ENCODE data around the gene SNRPD3. TPM values are rescaled to one million over a fixed set of nuclear protein-coding genes. Genes with fewer than 3 reads are reported as not detected.

The SNRPD3 gene
- total RNA-seq, 1 donor: 57.5 TPM

DNA sequence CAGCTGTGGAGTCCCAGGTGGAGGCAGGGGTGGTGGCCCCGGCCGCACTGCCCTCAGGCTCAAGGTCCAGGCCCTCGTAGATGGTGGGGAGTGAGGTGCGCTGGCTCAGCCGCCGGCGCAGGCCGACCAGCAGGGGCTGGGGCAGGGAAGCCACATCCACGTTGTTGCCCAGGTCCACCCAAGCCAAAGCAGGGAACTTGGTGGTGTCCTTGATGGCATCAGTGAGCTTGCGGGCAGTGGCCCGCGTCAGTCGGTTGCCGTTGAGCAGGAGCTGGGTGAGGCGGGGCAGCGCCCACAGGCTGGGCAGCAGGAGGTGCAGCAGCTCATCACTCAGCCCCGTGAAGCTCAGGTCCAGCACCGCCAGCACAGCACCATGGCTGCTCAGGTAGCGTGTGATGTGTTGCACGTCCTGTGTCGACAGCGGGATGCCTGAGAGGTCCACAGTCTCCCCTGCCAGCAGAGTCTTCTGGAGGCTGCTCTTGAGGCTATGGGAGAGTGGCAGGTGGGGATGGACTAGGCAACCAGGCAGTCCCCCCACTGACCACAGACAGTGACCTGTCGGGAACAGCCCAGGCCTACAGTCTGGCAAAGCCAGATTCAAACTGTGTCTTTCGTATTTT lies 30.2 kb downstream of the SNRPD3 start:
- Histone ChIP-seq H3K4me1 (ENCODE audit: insufficient read depth, low read length) (peaks cover 7% of the 10 kb centered on the region), H3K27me3 (ENCODE audit: insufficient read depth, low read length) (no peaks in the 10 kb centered on the region), H4K20me1 (ENCODE audit: insufficient read depth, low read length) (no peaks in the 10 kb centered on the region), H3K36me3 (ENCODE audit: insufficient read depth, low read length) (no peaks in the 10 kb centered on the region), H3K9me3 (ENCODE audit: low read depth, low read length) (no peaks in the 10 kb centered on the region), H3K4me2 (ENCODE audit: insufficient read depth, low read length) (no peak overlapping the region), H3K79me2 (ENCODE audit: insufficient read depth, low read length) (no peaks in the 10 kb centered on the region), H2AFZ (ENCODE audit: low read length) (no peak overlapping the region), H3K27ac (ENCODE audit: low read depth, low read length) (no peak overlapping the region), H3K4me3 (ENCODE audit: insufficient read depth, low read length) (no peak overlapping the region)
- peak; percentile 56 for DNase-seq (ENCODE audit: insufficient read length, low spot score, missing footprints)
- TF ChIP-seq, protein P1, sequence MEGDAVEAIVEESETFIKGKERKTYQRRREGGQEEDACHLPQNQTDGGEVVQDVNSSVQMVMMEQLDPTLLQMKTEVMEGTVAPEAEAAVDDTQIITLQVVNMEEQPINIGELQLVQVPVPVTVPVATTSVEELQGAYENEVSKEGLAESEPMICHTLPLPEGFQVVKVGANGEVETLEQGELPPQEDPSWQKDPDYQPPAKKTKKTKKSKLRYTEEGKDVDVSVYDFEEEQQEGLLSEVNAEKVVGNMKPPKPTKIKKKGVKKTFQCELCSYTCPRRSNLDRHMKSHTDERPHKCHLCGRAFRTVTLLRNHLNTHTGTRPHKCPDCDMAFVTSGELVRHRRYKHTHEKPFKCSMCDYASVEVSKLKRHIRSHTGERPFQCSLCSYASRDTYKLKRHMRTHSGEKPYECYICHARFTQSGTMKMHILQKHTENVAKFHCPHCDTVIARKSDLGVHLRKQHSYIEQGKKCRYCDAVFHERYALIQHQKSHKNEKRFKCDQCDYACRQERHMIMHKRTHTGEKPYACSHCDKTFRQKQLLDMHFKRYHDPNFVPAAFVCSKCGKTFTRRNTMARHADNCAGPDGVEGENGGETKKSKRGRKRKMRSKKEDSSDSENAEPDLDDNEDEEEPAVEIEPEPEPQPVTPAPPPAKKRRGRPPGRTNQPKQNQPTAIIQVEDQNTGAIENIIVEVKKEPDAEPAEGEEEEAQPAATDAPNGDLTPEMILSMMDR (IDR thresholded peaks at IDR 0.05; ENCODE audit: extremely low read depth, low read depth, low read length): no peak

DNA sequence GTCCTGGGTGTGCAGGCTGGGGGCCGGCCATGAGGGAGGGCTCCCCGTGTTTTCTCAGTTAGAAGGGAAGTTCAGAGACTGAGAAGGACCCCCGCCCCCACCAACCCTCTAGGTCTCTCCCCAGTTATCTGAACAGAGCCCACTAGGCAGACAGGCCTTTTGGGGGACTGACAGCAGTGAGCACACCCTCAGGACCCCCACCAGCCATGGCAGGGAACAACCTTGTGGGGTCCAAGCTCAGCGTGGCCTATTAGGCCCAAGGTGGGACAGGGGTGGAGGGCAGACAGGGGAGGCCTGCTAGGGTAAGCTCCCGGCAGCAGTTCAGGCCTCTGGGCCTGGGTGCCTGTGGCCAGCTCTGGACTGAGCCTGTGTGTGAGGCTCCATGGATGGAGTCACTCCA lies 31.5 kb downstream of the SNRPD3 start:
- H3K79me2 ChIP-seq (ENCODE audit: insufficient read depth, low read length): no peaks in the 10 kb centered on the region
- H3K4me3 ChIP-seq (ENCODE audit: insufficient read depth, low read length): no peak overlapping the region
- no peak overlapping the region for H3K4me2 ChIP-seq (ENCODE audit: insufficient read depth, low read length)
- no peak for DNase-seq (ENCODE audit: insufficient read length, low spot score, missing footprints)
- H3K36me3 ChIP-seq (ENCODE audit: insufficient read depth, low read length): no peaks in the 10 kb centered on the region
- H2AFZ ChIP-seq (ENCODE audit: low read length): no peak overlapping the region
- H3K27ac ChIP-seq (ENCODE audit: low read depth, low read length): no peak overlapping the region
- H3K27me3 ChIP-seq (ENCODE audit: insufficient read depth, low read length): no peaks in the 10 kb centered on the region
- no peaks in the 10 kb centered on the region for H3K9me3 ChIP-seq (ENCODE audit: low read depth, low read length)
- TF ChIP-seq, protein P1 (IDR thresholded peaks at IDR 0.05; ENCODE audit: extremely low read depth, low read depth, low read length): no peak
- H3K4me1 ChIP-seq (ENCODE audit: insufficient read depth, low read length): peaks cover 7% of the 10 kb centered on the region
- no peaks in the 10 kb centered on the region for H4K20me1 ChIP-seq (ENCODE audit: insufficient read depth, low read length)

DNA sequence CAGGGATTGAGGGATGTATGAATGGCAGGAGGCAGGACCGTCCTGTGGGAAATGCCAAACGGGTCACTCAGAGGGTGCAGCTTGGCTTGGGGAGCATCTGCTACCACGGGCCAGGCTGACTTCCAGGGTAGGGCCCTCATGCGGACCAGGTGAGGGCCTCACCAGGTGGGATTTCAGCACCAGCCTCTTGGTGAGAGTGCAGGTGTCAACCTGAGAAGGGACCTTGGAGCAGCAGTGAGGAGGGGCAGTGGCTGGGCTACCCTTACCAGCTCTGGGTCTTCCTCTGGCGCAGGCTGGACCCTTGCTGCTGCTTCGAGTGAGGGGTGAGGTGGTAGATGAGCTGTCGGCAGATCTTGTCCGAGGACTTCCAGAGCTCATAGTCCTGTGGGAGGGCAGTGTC lies 32.1 kb downstream of the SNRPD3 start:
- Histone ChIP-seq H3K36me3 (ENCODE audit: insufficient read depth, low read length) (no peaks in the 10 kb centered on the region), H2AFZ (ENCODE audit: low read length) (no peak overlapping the region), H3K9me3 (ENCODE audit: low read depth, low read length) (no peaks in the 10 kb centered on the region), H3K4me3 (ENCODE audit: insufficient read depth, low read length) (no peak overlapping the region), H3K4me1 (ENCODE audit: insufficient read depth, low read length) (peaks cover 11% of the 10 kb centered on the region), H3K79me2 (ENCODE audit: insufficient read depth, low read length) (no peaks in the 10 kb centered on the region), H4K20me1 (ENCODE audit: insufficient read depth, low read length) (no peaks in the 10 kb centered on the region), H3K27me3 (ENCODE audit: insufficient read depth, low read length) (no peaks in the 10 kb centered on the region), H3K4me2 (ENCODE audit: insufficient read depth, low read length) (no peak overlapping the region), H3K27ac (ENCODE audit: low read depth, low read length) (no peak overlapping the region)
- TF ChIP-seq, protein P1 (IDR thresholded peaks at IDR 0.05; ENCODE audit: extremely low read depth, low read depth, low read length): no peak
- DNase-seq (ENCODE audit: insufficient read length, low spot score, missing footprints): peak; percentile 59

DNA sequence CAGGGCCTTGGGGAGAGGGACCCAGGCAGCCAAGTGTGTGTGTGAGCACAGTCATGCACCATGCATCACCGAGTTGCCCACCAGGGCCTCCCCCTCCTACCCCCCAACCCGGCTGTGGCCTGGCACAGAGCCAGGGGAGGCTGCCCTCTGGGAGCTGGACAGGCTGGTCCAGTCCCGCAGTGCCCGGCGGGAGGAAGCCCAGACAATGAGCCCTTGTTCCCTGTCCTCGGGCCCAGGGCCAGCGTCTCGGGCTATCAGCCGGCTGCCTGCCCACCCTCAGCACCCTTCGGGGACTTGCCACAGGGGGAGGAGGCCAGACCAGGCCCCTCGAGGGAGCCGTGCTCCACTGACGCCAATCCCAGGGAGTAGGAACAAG lies 32.6 kb downstream of the SNRPD3 start:
- peaks cover 11% of the 10 kb centered on the region for H3K4me1 ChIP-seq (ENCODE audit: insufficient read depth, low read length)
- H3K27me3 ChIP-seq (ENCODE audit: insufficient read depth, low read length): no peaks in the 10 kb centered on the region
- TF ChIP-seq, protein P1 (IDR thresholded peaks at IDR 0.05; ENCODE audit: extremely low read depth, low read depth, low read length): no peak
- no peaks in the 10 kb centered on the region for H3K36me3 ChIP-seq (ENCODE audit: insufficient read depth, low read length)
- no peaks in the 10 kb centered on the region for H3K9me3 ChIP-seq (ENCODE audit: low read depth, low read length)
- H3K79me2 ChIP-seq (ENCODE audit: insufficient read depth, low read length): no peaks in the 10 kb centered on the region
- no peak overlapping the region for H3K4me2 ChIP-seq (ENCODE audit: insufficient read depth, low read length)
- no peaks in the 10 kb centered on the region for H4K20me1 ChIP-seq (ENCODE audit: insufficient read depth, low read length)
- peak; percentile 71 for DNase-seq (ENCODE audit: insufficient read length, low spot score, missing footprints)
- no peak overlapping the region for H3K27ac ChIP-seq (ENCODE audit: low read depth, low read length)
- H2AFZ ChIP-seq (ENCODE audit: low read length): no peak overlapping the region
- no peak overlapping the region for H3K4me3 ChIP-seq (ENCODE audit: insufficient read depth, low read length)
